COLO829 (cell line): Measurements from ENCODE around the gene MAP3K3.

Experiments
- DNase-seq: peaks from one replicate; pipeline ENCODE4 v3.0.0; 2012; ENCODE audit warnings: low spot score

MAP3K3 gene

DNA sequence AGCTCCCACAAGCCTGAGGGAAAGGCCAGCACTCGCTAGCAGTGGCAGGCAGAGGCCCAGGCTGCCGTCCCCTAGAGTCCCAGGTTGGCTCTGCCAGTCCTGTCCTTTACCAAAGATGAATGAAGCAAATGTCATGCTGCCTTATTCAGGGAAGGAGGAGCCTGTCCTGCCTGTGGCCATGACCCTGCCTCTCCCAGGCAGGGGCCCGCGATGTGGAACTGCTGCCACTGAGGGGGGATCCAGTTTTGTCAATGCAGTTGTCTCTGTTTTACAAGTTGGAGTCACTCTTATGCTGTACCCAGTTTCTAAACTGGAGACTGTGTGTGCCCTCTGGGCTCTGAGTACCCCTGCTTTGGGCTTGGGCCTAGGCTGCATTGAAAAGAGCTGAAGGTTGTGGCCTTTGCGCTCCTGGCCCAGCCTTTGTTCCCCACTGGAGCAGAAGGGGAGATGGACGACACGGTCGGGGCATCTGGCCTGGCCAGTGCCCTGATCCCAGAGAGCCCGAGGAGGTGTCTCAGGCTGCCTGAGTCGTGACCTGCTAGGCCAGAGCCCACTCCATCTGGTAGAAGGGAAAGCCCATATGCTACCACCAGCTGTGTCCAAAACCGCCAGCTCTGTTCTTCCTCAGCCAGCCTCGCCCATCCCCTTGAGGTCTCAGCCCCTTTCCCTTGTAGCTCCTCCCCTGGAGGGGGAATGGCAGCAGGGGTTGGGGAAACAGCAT lies 72.2 kb downstream of the MAP3K3 start:
- DNase-seq = no peak

DNA sequence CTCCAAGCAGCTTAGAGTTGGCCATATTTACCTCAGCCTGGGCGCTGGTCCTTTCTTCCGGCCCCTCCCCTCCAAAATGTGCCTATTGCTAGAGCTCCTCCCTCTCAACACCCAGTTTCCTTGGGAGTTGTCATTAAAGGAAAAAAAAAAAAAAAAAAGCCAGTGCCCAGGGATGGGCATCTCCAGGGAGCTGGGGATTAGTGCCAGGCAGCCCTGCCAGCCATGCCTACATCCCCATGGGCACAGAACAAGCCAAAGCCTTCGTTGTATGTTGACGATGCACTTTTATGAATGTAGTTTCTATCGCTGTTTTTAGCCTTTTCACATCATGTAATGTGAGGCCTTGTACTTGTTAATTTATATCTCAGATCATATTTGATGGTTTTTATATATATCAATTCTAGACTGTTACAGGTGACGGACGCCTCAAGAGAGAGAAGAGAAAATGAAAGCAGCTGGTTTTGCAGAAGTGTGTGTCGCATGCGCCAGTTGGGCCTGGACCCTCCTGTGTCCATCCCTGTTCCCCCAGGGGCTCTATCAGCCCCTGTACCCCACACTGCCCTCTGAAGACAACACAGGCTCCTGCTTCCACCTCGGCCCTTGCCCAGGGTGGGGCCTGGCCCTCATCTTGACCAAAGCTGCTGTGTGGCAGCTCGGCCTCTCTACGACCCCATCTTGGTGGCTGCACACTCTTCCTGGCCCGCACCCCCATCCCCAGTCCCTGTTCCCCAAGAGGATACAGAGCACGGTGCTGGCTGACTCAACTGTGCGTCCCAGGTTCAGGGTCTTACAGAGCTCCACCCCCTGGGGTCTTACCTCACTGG lies 72.9 kb downstream of the MAP3K3 start:
- DNase-seq = no peak

DNA sequence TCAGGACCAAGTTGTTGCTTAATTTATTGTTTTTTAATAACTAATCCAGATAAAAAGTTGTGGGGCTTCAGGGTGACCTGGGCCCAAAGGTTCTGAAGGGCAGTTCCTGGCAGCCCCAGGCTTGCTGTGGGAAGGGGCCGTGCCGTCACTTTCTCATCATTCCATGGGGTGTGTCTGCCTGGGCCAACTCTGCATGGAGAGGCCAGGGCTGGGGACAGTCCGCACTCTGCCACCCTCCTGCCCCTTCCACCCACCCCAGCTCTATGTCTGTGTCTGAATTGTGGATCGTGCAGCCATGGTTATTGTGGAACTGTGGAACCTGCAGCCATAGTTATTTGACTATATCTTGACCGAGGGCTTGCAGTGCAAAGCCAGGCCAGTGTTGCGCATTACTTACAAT lies 73.7 kb downstream of the MAP3K3 start:
- DNase-seq = no peak

DNA sequence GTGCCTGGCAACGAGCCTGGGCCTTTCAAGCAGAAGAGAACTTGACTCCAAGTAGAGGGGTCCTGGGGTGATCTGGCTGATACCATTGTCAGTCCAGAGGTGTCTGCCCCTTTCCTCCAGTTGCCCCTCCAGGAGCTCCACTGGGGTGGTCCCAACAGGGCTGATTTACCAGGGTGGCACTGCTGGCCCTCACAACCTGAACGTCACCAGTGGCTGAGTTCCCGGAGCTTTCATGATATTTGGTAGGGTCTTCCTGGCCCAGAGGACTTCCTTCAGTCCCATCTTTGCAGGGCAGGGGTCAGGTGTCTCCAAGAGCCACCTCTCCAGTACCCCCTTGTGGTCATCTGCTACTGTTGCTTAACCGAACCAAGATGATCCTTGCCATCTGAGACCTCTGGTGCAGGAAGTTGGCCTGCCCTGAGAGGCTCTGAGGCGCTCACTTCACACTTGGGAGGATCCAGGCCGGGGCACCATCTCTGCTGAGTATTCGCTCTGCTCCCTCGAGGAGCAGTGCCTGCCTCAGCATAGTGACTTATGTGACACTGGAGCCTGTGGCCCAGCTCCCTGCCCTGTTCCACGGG lies 74.3 kb downstream of the MAP3K3 start:
- peak; percentile 29 for DNase-seq

DNA sequence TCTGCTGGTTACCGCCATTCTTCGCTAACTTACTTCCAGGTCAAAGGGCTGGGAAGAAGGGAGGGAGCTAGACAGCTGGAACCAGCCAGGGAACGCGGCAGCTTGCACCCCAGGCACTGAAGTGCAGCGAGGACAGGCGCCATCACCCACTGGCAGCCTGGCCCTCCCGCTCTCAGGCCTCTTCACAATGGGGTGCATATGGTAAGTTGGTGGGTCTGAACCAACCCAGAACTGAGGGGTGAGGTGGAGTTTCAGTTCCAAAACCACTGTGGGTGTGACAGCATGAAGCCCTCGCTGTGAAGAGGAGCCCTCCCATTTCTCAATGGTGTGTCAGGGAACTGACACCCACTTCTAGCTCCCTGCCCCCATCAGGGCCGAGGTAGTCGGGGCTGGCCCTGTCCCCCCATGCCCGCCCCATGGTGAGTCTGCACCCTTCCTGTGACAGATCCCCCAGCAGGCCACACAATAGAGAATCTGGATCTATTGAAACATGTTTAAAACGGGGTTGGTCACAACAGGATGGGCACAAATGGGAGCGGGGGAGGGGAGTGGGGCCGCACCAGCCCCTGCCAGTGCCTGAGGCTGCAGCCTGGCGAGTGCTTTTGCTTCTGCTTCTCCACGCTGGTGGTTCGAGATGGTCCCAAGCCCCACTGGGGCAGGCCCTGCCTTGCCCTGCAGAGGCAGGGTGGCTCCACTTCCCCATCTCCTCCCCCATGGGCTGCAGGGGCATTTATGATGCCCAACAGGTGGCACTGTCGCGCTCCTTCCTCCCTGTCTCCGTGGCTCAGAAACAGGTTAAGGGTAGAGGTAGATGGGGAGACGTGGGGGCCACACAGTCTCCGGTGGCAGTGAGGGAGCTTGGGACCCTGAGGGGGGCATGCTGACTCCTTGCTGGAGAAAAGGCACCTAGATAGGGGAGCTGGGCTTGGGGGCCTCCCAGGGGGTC lies 75.4 kb downstream of the MAP3K3 start:
- DNase-seq = peak; percentile 34

DNA sequence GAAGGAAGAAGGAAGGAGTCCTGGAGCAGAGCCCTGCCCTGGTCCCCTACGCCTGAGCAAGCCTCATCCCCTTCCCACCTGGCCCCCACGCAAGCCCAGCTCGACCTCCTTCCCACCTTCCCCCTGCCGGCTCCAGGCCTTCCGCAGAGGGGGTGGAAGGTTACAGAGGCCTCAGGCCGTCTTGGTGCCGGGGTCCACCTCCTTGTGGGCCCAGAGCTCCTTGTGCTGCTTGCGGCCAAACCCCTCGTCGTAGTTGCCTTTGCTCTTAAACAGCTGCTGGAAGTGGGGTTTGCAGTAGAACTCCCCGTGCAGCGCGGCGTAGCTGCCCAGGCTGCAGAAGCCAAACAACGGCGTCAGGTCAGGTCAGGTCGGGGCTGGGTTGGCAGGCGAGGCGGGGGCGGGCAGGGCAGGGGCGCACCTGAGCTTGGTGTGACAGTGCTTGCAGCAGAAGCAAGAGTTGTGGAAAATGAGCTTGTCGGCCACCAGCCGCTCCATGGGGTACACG lies 76.2 kb downstream of the MAP3K3 start:
- no peak for DNase-seq

DNA sequence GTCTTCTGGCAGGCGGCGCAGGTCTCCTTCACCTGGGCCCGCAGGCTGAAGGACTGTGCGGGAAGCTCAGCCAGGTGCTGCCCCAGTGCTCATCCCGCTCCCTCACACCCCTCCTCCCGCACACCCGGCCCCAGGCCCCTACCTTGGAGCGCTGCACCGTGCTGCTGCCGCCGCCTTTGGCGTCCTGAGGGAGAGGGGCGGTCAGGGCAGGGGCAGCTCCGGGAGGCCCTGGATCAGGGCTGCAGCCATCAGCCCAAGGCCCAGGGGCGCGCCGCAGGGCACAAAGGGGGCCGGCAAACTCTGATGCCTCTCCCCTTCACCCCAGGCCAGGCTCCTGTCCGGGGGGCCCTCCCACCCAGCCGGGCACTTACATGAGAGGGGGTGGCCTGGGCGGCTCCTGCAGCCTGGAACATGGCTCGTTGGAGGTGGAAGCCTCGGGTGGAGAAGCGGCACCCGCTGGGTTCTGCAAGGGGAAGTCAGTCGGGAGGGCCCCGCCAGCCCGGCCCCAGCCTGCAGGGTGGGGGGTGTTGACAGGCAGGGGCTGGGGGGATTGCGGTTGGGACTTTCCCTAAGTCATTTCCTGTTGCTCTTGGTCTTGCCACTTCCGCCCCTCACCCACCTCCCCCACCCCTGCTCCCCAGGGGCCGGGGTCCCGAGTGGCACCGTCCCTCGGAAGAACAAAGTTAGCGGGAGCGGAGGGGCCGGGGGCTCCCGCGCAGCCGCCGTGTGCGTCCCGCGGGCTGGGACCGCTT lies 76.8 kb downstream of the MAP3K3 start:
- DNase-seq = no peak

DNA sequence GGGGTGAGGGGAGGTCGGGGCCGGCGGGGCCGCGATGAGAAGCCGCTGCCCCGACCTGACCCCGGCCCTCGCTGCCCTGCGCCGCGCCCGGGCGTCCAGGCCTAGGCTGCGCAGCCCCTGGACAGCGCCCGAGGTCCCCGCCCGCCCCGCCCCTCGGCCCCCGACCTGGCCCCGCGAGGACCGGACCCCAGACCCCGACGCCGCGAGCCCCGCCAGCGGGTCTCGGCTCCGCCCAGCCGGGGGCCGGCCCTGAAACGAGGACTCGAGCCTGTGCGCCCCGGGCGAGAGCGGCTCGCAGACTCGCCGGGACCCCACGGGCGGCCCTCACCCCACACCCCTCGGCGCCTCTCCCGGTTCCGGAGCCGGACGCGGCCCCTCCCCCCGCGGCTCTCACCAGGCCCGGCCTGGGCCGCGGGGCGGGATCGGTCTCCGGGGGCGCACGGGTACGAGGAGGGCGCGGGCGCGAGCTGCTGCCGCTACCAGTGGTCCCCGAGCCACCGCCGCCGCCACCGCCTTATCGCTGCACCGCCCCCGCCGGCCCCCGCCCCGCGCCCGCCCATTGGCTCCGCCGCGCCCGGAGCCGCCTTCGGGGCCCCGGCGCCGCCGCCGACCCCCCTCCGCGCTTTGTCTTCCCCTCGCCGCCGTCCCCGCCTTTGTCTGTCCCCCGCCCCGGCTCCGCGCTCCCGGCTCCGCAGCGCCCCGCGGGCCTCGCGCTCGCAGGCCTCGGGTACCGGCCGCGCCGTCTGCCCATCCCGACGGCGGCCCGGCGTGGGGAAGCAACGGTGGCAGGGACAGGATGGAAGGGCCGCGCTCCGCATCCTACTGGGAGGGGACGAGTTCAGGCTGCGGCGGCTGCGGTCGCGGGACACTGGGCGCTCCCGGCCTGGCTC lies 77.7 kb downstream of the MAP3K3 start, which contains the start of gene LIMD2:
LIMD2 (minus strand) TSS at position 488 of the 890 bp plus-strand sequence. CDS start 827 bp downstream, outside the sequence.
- DNase-seq = no peak

DNA sequence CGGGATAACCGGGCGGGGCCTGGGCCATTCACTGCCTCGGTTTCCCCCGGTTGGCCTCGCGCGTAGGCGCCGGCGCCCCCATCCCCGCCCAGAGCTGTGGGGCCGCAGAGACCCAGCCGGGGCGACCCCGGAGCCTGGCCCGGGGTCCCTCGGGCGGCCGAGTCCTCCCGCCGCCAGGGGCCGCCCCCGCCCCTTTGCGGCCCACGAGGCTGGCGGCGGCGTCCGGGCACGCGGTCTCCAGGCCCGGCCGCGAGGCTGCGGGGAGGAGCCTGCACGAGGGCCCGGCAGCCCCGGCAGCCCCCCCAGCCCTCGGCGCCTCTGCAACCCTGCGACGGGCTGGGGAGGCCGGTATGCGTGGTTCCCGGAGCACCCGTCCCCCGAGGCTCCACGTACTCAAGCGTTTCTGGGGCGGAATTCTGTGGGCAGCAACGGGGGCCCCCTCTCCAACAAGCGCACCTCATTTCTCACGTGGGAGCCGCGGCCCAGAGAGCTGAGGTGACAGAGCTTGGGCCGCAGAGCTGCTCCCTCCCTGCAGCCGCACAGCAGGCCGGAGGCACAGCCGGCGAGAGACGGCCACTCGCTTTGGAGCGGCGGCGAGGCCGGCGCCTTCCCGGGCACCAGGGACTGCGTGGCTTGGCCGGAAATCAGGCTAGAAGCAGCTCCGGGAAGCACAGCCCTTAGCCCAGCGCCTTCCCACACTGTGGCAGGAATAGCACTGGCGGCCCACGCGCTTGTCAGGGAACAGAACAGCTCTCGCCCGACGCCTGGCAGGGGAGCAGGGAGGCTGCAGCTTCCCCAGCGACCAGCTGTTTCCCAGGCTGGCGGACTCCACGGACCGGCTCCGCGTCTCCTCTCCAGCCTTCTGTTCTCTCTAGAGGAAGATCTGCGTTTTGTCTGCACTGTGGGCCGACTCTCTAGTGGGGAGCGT lies 78.6 kb downstream of the MAP3K3 start:
- no peak for DNase-seq

DNA sequence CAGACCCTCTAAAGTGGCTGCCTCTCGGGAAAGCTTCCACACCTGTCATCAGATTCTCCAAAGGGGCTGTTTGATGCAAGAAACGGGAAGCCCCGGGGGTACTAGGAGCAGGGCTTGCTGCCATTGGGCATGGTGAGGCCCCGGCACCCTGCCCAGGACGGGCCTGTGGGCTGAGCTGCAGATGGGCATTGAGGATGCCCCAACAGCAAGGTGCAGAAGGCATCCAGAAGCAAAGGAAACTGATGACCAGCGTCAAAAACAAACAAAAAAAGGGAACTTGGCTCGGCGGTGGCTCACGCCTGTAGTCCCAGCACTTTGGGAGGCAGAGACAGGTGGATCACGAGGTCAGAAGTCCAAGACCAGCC lies 79.2 kb downstream of the MAP3K3 start:
- no peak for DNase-seq

DNA sequence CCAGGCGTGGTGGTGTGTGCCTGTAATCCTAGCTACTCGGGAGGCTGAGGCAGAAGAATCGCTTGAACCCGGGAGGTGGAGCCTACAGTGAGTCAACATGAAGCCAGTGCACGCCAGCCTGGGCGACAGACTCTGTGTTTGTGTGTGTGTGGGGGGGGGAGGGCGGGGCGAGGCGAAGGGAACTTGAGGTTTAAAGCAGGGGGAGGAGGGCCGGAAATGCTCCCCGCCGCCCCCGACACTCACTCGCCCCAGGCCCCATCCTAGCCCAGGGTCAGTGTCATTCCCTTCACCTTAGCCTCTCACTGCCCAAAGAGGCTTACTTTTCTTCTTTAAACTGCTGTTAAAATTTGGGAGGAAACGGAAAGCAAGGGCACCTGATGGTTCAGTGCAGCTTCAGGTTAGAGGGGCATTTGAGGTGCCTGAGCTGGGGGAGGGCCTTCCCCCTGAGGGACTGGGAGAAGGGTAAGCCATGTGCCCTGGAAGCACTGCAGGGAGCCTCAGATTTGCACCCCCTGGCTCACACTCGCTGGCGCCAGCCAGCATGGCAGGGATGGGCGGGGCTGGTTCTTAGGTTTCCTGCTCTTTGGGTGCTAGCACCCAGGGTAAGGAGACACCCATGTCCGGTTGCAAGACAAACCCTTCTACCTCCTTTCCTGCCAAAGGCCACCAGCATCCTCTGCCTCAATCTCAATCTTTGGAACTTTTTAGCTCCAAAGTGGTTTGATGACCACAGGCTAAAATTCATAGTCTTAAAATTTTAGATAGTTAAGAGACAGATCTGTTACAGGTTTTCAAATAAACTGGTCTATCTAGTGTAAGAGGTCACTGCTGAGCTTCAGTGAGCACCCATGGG lies 79.9 kb downstream of the MAP3K3 start:
- DNase-seq = no peak

DNA sequence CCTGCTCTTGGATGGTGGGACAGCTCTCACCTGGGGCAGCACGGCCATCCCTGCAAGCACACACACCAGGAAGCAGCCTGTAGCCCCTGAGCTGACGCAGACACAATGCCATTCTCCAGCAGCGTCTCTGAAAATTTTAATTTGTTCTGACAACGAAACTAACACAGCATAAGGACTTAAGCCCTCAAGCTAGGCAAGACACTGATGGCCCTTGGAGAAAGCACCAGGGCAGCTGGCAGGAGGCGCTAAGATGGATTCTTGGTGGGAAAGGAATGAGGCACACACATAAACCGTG lies 80.5 kb downstream of the MAP3K3 start:
- no peak for DNase-seq

DNA sequence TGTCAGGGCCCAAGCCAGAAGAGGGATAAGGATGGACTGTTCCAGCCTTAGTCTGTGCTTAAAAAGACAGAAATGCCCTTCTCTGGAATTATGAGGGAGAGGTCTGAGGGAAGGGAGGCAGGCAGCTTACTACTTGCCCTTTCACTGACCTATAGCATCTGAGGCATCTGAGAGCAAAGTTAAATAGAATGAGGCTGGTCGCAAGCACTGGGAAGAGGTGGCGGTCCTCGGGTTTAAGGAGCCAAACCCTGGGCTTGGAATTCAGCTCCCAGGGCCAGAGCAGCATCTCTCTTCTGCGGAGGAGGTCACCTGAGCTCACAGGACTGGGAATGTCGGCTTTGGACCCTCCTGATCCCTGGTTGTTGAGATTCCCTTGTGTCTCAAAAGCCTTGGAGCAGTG lies 80.8 kb downstream of the MAP3K3 start:
- no peak for DNase-seq

DNA sequence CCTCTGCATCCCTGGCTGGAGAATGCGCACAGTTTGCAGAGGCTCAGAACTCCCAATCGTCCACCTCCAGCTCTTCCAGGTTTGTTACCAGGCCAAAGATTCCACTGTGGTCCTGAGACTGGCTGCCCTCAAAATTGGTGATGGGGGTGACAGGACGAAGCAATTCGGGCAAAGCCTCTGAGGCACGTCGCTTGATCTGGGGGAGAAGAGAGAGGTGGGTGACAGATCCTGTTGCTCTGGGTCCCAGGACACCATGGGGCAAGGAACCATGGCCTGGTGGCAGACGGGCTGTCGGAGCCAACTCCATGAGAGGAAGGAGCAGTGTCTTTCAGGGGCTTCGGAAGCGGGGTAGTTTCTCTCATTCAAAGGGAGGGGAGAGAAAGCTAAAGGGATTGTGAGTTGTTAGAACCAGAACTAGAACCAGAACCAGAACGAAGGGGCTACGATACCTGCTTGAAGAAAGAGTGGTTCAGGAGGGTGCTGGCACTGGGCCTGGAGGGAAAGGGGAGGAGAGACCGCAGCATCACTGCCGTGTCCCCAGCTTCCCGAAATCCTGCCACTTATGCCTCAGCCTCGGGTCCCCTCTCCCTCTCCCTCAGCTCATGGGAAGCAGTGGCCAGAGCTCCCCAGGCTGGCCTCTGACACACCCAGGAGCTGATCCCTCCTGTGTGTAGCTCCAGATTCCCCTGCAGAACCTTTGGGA lies 81.5 kb downstream of the MAP3K3 start:
- DNase-seq = no peak

DNA sequence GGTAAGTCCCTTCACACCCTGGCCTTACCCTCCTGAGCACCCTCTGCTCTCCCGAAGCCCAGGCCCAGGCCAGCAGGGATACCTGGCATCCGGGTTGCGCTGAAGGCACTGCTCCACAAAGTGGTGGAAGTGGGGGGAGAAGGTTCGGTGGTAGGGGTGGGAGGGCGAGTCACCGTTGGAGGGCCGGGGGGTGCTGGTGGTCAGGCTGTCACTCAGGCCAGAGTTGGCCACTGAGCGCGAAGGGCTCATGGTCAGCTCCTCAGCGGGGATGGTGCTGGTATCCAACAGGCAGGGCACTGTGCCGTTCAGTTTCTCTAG lies 82.0 kb downstream of the MAP3K3 start:
- no peak for DNase-seq

DNA sequence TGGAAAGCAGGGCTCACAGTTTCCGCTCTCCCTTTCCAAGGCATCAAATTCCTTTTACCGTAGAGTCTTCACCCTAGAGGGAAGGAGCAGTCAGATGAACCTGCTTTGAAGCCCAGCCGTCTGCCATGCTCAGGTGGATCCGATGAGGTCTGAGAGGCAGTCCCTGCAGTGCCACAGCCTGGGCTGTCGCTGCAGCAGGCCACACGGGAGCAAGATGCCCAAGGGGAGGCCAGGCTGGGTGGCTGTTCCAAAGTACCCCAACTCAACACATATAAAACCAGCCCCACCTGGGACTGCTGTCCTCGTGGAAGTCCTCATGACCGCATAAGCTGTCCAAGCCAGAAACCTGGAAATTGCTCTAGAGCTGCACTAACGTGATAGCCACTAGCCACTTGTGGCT lies 82.6 kb downstream of the MAP3K3 start:
- DNase-seq = no peak

DNA sequence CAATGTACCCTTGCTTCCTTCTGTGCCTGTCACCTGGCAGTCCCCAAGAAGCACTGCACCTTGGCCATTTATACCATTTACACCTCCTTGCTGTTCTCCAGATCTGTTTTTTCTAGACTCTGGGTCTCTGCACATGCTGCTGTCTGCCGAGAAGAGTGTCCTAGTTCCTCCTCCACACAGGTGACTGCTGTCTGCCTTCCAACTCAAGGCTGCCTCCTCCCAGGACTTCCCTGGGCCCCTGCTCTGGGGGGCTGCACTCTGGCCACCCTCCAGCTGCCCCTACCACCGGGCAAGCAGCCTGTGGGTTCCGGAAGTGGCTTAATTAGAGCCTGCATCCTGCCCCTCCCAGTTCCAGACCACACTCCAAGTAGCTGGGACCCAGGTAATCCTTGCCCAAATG lies 83.4 kb downstream of the MAP3K3 start:
- DNase-seq = no peak
